ENCODE data around the gene CLDN19.
"Not testable (repeated sequence)": the region's sequence is repeated elsewhere in the genome, so short reads cannot be mapped to it uniquely, and the experiment has no call there.

CLDN19 gene

DNA sequence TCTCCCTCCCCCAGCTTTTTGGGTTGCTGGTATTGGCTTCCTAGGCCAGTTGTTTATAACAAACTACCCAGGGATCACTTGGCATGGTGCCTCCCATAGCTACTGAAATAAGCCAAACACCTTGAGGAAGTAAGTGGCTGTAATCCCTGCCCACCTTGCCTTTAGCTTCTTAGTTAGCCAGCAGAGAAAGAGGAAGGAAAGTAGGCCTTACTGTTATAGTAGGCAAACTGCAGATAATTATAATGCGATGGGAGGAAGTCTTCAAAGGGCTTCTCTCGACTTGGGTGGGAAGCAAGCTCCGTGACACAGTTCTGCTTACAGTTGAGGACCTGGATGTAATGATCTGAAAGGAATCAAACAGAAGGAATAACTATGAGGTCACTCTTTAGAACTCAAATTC, 18.6 kb upstream of the CLDN19 start:
- peak; percentile 14 for DNase-seq

GRCh38 chr1:42757892-42758275, 17.8 kb upstream of the CLDN19 start:
- no peak for DNase-seq

DNA sequence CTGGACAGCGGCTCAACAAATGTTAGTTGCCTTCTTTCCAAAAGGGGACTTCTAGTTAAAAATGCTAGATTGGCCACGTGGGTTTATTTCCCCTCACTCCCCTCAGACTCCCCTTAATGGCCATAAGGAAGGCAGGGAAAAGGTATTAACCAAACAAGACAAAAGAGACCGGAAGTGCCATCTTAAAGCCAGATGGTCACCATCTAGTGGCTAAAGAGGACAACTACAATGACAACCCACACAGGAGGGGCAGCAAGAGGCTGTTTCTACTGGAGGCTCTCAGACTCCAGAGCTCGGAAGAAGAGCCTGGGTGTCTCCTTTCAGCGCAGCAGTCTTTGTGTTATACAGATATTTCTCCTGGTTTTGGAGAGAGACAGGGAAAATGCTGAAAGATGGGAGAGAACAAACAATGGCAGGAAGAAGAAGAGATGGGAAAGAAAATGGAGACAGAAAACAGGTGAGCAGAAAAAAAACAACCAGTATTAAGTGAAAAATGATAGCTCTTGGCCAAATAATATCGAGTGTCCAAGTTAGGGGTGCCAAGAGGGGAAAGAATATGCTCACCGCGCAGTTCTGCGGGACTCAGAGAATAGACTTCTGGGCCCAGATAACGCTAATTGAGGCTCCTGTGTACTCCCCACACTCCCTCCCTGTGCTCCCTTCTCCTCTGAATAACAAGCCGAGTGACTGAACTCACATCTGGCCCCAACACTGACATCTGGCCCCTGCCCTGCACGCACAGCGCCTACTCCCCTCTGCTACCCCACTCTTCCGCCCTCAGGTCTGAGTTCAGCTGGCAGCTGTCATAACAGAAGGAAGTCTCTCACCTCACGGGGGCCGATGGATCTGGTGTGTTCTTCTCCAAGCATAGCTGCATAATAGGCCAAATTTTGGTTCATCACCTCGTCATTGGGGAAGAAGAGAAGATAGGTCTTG, 17.2 kb upstream of the CLDN19 start:
- peak; percentile 76 for DNase-seq

DNA sequence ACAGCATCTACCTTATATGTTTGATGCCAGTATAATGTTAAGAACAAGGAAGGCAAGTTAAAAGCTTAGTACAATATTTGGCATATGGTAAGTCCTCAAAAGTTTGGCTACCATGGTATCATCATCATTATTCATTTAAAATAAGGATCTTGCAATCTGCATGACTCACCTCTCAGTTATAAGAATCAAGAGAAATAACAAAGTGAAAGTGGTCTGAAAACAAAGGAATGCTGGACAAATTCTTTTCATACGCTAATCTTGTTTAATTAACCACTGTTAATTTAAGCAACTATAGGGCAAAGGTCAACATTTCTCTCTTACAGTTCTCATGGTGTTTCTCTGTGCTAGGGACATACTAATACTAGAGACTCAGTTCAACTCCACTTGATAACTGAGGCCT, 13.0 kb upstream of the CLDN19 start:
- peak; percentile 34 for DNase-seq

DNA sequence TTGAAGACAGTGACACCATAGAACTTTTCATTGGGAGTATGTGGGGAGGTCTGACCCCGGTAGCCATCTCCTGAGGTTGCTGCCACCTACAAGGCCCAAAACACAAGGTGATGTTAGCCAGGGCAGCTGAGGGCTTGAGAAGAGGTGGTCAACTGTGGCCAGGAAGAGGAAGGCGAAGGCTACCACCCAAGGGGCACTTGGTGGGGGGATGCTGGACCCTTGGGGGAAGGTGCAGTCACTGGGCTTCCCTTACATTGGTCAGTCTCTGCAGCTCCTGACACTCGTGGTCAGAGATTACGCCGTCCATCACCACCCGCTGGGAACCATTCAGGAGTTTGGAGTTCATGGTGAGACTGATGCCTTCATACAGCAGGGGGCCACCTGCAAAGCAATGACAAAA, 12.2 kb upstream of the CLDN19 start:
- no peak for DNase-seq

- DNase-seq: not testable (repeated sequence)
Observed at GRCh38 chr1:42751511-42752070, 11.6 kb upstream of the CLDN19 start.

- no peak for DNase-seq
Observed at GRCh38 chr1:42750041-42750440, 10.0 kb upstream of the CLDN19 start.

- peak; percentile 47 for DNase-seq
Observed at GRCh38 chr1:42748461-42749410, 8.7 kb upstream of the CLDN19 start.

DNA sequence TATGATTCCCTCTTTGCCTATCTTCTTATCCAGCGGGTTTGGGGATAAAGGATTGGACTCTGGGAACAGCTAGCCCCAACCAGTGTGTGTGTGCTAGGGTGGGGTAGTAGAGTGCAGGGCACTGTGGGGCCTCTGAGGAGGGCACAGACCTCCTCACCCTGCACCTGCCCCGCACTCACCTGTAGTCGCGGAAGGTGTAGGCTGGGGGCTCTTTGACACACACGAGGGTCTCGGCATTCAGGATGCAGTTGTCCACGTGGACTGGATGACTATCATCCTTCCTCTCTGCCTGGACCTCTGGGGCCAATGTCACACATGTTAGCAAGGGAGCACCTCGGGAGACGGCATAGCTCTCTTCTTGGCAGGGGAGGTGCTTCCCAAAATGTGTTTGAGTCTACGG, 8.0 kb upstream of the CLDN19 start:
- DNase-seq: no peak

DNA sequence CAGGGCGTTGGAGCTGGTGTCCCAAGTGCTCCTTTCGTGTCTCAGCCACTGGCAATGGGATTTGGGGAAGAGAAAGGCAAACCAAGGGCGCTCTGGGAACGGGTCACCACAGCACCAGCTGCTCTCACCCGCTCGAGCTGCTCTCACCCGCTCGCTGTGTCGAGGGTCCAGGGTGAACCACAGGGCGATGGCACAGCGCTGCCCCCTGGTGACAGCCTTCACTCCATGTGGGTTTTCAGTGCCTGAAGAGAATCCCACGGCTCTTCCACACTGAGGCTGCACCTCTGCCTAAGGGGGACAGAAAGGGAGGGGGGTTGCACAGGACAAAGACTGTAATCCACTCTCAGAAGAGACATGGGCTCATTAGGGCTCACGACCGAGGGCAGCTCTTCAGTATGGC, 7.1 kb upstream of the CLDN19 start:
- DNase-seq: peak; percentile 46

- DNase-seq: no peak
Observed at GRCh38 chr1:42746436-42747105, 6.5 kb upstream of the CLDN19 start.

- no peak for DNase-seq
Observed at GRCh38 chr1:42745851-42746250, 5.8 kb upstream of the CLDN19 start.

GRCh38 chr1:42744148-42744413, 4.0 kb upstream of the CLDN19 start:
- DNase-seq: no peak

- no peak for DNase-seq
Observed at GRCh38 chr1:42743317-42744147, 3.5 kb upstream of the CLDN19 start.

DNA sequence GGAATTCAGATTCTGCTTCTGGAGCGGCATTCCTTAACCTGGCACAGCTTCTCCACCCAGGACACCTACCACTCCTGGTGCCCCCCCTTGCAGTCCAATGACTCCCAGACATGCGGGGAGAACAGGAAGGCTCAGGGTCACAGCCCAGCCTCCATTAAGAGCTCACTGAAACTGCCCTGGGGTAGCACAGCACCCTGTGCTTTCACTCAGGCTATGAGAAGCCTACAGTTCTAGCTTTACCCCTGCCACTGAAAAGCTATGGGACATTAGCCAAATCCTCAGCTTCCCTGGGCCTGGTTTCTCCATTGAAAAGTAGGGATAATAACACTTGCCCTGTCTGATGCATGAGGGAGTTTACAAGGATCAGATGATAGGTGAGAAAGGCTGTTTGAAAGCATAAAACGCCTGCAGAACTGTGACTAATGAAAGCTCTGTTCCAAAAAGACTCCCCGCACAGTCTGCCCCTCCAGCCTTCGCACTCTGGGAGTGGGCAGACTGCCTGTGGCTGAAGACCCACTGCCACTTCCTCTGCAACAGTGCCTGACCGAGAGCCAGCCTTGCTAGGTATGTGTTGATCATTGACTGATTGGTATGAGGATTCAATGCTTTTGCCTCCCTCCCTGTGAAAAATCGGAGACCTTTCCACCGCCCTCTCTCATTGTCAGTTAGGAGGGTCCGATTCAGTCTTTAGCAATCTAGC, 2.7 kb upstream of the CLDN19 start:
- no peak for DNase-seq

DNA sequence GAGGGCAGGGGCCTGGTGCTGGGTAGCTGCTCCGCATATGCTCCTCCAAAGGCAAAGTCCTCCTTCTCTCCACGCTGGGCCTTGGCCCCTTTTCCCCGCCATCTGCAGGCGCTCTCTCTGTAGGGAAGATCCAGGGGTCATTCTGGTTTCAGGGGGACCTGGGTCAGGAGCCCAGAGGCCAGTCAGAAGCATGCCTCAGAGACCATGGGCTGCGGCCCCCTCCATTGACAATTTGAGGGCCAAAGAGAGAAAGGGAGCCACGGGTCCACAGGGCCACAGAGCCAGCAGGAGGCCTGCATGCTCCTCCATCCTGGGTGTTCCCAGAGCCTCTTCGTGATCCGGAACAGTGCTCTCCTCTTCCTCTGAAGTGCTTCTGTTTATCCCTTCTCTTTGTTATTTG, 2.1 kb upstream of the CLDN19 start:
- no peak for DNase-seq

DNA sequence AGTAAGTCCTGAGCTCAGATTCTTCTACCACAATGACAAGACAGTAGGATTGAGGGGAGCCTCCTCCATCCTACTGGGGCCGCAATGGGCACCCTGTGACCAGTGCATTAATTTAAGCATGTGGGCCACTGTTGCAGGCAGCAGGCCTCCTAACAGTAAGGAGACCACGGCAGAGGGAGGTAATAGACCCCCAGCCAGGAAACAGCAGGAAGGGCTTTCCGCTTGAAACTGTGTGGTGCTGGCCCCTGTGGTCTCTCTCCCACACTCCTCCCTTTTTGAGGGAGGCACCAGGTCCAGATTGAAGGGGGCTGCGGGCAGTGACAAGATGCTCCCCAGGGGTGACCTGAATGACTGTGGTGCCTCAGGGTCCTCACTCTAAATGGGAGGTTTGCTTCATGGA, 1.7 kb upstream of the CLDN19 start:
- no peak for DNase-seq

- DNase-seq: no peak
Observed at GRCh38 chr1:42740851-42741580, 980 bp upstream of the CLDN19 start.

DNA sequence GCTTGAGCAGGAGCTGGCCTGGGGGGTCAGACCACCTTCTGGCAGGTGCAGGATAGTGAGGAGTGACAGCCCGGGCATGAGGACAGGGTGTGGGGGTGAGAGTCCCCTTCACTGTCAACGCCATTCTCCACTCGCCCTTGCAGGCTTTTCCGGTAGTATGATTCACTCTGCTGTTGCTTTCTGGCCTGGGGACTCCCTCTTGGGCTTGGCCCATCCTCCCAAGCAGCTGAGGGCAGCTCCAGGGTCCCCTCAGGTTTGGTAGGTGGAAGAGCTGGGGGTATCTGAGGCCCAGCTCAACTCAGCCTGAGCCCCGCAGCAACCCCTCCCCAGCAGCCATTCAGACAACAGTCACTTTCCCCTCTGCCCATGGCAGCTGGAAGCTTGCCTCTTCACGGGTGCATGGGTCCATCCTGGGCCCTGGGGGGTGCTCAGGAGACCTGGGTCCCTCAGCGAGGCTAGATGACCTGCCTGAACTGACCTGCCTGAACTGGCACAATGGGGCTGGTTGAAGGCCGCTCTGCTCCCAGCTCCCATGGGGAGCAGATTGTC, 1.3 kb downstream of the CLDN19 start:
- no peak for DNase-seq

- DNase-seq: no peak
Observed at GRCh38 chr1:42737986-42738677, 1.9 kb downstream of the CLDN19 start.

All from suppressor macrophage treated with lipopolysaccharide for 4 hours (primary cell).